GM19324 (cell line): ENCODE results near the gene GPR61.

Experiments
- ATAC-seq: cut with Tn5 transposase; IDR thresholded peaks from one replicate; pipeline ENCODE4 v1.9.1; 2021; ENCODE audit warnings: mild to moderate bottlenecking, moderate library complexity; ENCODE audit not compliant: unreplicated experiment, low FRiP score

GPR61 gene

GRCh38 chr1:109508001-109508872 lies 31.4 kb upstream of the GPR61 start:
- no peak for ATAC-seq

DNA sequence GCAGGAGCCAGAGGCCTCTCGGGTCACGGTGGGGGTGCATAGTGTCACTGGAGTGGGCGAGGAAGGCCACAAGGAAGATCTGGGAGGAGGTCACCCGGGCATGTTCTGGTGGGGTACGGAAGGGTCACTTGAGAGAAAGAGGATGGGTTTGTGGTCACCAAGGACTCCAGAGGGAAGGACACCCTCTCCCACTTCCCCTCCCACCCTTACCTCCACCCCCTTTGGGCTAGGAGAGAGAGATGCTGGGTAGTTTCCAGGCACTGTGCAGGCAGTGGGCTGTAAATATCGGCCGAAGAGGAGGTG lies 30.8 kb upstream of the GPR61 start:
- ATAC-seq, result no peak

DNA sequence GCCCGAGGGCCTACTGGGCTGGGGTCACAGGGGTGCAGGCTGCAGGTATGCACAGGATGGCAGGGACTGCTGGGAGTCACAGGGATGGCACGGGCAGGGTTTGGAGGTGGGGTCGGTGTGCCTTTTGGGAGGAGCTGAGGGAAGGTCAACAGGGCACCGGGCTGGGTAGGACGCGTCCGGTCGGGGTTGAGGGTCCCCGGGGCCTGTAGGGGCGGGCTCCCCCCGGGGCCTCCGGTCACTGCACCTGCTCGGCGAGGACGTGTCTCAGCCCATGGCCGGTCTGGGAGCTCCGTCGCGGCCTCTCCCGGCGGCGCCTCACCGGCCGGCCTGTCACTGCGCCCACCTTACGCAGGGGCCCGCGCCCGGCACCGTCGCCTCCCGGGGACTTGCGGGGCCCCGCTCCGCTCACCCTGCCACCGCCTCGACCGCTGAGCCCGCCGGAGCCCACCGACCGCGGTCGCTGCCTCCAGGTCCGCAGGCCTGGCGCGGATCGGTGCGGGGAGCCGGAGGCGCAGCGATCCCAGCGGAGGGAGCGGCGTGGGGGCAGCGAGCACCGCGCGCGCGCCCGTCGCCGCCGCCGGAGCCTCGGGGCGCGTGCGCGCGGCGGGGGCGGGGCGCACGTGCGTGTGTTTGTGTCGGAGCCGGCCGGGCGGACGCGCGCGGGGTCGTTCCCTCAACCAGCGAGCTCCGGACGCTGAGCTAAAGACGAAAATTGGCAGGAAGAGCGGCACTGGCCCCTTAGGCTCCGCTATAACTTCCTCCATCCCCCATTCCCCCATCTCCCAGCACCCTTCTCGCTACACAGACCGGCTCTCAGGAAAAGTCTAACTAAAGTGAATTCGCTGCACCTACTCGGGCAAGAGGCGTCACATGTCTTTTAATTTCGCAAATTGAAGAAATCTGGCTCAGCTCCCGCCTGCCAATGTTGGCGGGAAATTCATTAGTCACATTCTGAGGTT lies 30.2 kb upstream of the GPR61 start, which contains the start of gene AMIGO1:
TSS of gene AMIGO1 (minus strand) at position 552 of the 959 bp plus-strand sequence. CDS start 815 bp downstream, outside the sequence.
- peak; percentile 61 for ATAC-seq

DNA sequence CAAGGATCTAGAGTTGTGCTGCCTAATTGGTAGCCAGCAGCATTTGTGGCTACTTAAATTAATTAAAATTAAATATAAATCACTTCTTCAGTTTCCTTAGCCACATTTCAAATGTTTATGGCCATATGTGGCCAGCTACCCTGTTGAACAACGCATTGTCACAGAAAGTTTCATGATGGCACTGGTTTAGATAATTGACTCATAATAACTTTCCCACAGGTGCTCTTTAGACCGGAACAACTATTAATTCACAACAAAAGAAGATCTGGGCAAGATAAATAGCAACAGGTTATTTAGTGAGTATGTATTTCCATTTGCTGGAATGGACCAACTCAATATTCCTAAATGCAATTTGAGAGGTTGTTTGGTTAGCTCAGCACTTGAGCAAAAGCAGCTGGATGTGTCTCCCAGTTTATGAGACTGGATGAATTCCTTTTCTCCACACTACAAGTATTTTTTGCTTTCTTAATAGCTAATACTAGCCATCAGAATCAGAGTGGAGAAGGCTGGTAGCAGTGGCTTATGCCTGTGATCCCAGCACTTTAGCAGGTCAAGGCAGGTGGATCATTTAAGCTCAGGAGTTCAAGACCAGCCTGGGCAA lies 26.5 kb upstream of the GPR61 start:
- no peak for ATAC-seq

DNA sequence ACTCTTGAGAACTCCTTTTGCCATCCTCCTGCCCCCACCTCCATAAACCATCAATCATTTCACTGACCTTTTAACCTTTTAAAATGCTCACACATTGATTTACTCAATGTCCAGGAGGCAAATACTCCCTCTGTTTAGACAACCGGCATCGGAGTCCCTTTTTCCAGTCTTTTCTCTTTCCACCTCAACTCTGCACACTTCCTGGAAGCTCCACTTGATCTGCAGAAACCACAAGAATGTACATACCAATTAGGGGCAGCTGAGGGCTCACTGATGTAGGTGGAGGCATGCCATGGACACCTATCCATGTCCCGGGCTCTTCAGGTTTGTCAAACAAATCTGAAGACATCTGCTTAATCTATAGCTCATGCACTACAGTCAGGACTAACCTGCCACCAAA lies 24.8 kb upstream of the GPR61 start:
- no peak for ATAC-seq

GRCh38 chr1:109516872-109517271 lies 22.8 kb upstream of the GPR61 start:
- no peak for ATAC-seq

- no peak for ATAC-seq
Observed at GRCh38 chr1:109517337-109517736, 22.3 kb upstream of the GPR61 start.

DNA sequence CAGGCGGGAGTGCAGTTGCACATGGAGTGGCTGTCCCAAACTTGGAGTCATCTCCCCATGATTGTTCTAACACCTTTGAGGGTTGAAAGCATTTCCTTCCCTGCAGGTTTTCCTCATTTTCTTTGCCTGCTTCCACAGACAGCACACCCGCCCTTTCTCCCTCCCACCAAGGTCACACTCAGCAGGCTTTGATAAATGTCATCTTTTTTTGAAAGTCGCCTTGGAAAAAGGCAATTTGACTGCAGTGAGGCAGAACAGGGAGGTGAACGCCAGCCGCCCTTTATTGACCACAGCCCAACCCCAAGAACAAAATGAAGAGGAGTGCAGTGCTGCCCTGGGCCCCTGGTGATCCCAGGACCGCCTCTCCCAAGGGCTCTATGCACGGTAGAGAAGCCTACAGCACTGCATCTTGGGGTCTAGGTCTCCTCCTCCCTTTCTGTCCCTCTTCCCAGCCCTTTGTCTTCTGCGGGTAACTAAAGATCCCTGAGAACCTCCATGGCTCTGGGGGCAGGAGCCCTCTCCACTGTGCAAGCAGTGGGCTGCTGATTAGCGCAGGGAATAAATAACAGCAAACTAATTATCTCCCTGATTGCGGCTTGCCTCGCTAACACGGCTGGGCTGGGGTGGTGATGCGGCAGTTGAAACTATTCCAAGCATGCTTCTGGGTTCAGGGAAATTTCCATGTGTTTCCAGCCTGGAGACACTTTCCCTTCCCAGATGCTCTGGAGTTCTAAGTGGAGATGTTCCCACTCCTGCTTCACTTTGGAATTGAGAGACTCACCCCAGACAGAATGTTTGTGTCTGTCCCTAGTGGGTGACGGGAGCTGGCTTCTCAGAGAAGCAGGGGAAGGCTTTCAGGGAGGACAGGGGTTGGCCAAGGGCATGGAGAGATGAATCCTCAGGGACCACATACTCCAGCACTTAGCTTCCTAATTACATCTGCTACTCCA lies 18.4 kb upstream of the GPR61 start:
- ATAC-seq, result no peak

- ATAC-seq, result no peak
Observed at GRCh38 chr1:109522026-109522425, 17.6 kb upstream of the GPR61 start.

DNA sequence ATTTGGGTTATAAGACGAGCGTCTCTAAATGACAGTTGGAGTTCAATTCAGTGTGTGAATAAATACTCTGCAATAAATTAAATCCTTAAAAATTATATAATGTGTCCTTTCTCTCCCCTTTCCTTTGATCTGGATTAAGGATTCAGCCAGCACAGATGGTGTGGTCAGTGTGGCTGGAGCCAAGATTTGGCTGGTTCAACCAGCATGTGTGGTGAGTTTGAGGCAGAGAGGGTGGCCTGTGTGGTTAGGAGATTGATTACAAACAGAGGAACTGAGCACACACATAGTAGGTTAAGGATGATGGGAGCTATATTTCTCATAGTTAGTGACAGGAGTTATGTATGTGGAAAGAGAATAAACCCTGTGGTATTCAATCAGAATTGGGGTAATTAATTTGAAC lies 16.0 kb upstream of the GPR61 start:
- ATAC-seq, result no peak

GRCh38 chr1:109527098-109527811 lies 12.4 kb upstream of the GPR61 start:
- ATAC-seq, result no peak

GRCh38 chr1:109527846-109528695 lies 11.6 kb upstream of the GPR61 start:
- ATAC-seq, result no peak

DNA sequence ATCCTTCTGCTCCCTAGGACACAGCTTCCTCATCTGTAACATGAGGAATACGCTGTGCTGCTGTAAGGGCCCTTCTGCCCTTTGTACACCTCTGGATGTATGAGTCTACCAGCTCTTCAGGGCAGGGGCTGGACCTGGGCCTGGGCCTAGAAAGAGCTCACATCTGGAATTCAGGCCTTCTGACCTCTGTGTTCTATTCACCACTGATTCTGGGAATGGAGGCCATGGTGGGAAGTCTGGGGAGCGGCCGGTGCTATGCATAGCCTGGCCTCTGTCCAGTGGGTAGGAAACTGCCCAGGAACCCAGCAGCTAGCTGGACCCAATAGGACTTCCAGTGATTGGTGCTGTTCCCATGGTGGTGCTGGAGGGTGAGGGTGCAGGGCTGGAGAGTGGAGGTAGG lies 11.0 kb upstream of the GPR61 start:
- no peak for ATAC-seq

- ATAC-seq, result no peak
Observed at GRCh38 chr1:109529881-109530456, 9.7 kb upstream of the GPR61 start.

DNA sequence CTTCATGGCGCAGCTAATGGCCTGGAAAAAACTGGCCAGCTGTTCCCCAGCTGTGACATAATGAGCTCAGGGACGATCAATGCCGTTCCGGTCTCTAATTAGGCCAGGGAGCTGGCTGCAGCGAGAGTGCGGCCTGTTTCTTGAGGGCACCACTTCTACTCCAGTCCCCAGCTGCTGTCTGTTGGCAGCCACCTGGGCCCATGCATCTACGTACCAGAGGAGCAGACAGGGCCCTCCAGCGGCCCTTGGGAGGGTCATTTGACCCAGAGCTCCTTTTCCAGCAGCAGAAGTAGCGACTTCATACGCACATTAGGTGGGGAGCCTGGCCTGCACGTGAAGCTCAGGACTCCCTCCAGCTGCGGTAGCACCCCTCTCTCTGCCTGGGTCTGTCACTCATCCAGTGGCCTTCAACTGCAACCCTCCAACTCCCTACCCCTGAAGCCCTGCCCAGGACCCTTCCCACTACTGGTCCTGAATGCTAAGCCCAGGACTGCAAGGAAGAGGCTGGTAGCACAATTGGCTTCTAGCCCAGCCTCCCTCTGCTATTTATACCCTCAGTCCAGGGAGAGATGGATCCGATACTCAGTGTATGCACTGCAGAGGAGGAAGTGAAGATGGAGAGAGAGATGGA lies 9.1 kb upstream of the GPR61 start:
- no peak for ATAC-seq

DNA sequence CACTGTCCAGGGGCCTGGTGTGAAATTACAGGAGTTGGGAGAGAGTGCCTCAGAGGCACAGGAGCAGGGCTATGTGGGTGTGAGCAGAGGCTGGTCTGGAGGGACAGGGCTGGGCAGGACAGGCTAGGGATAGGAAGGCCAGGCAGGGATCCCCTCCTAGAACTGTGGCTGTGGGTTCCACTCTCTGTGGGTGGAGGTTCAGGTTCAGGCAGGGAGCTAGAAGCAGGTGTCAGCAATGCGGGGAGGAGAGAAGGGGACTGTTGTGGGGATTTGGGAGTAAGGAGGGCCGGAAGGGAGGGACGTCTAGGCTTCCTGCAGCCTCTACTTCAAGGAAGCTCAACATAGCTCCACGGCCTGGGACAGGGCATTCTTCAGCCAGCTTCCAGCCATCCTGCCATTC lies 8.3 kb upstream of the GPR61 start:
- ATAC-seq, result no peak

GRCh38 chr1:109531826-109532364 lies 7.8 kb upstream of the GPR61 start:
- no peak for ATAC-seq
